ENCODE measurements around the gene FNBP1. TPM values are rescaled to one million over a fixed set of nuclear protein-coding genes. Genes with fewer than 3 reads are reported as not detected.

FNBP1 gene
- total RNA-seq, 1 donor = 41.9 TPM

- DNase-seq (ENCODE audit: low read depth) = peak; percentile 86
- TF ChIP-seq CTCF (IDR thresholded peaks at IDR 0.05; ENCODE audit: insufficient read depth, low read depth, low read length) = no peak
- no peak overlapping the region for H3K4me3 ChIP-seq (ENCODE audit: low read depth, low read length)
Observed at GRCh38 chr9:130073373-130073772, 30.4 kb upstream of the FNBP1 start.

- no peak for TF ChIP-seq CTCF (IDR thresholded peaks at IDR 0.05; ENCODE audit: insufficient read depth, low read depth, low read length)
- no peak overlapping the region for H3K4me3 ChIP-seq (ENCODE audit: low read depth, low read length)
- peak; percentile 14 for DNase-seq (ENCODE audit: low read depth)
Observed at GRCh38 chr9:130072515-130073235, 29.7 kb upstream of the FNBP1 start.

- TF ChIP-seq CTCF (IDR thresholded peaks at IDR 0.05; ENCODE audit: insufficient read depth, low read depth, low read length) = no peak
- H3K4me3 ChIP-seq (ENCODE audit: low read depth, low read length) = no peak overlapping the region
- no peak for DNase-seq (ENCODE audit: low read depth)
Observed at GRCh38 chr9:130069048-130069447, 26.1 kb upstream of the FNBP1 start.

- TF ChIP-seq CTCF (IDR thresholded peaks at IDR 0.05; ENCODE audit: insufficient read depth, low read depth, low read length) = no peak
- no peak overlapping the region for H3K4me3 ChIP-seq (ENCODE audit: low read depth, low read length)
- no peak for DNase-seq (ENCODE audit: low read depth)
Observed at GRCh38 chr9:130064621-130065020, 21.6 kb upstream of the FNBP1 start.

- H3K4me3 ChIP-seq (ENCODE audit: low read depth, low read length) = no peak overlapping the region
- TF ChIP-seq CTCF (IDR thresholded peaks at IDR 0.05; ENCODE audit: insufficient read depth, low read depth, low read length) = no peak
- no peak for DNase-seq (ENCODE audit: low read depth)
Observed at GRCh38 chr9:130062750-130063149, 19.8 kb upstream of the FNBP1 start.

- no peak for DNase-seq (ENCODE audit: low read depth)
- no peak for TF ChIP-seq CTCF (IDR thresholded peaks at IDR 0.05; ENCODE audit: insufficient read depth, low read depth, low read length)
- H3K4me3 ChIP-seq (ENCODE audit: low read depth, low read length) = no peak overlapping the region
Observed at GRCh38 chr9:130060296-130060695, 17.3 kb upstream of the FNBP1 start.

- DNase-seq (ENCODE audit: low read depth) = peak; percentile 56
- H3K4me3 ChIP-seq (ENCODE audit: low read depth, low read length) = no peak overlapping the region
- TF ChIP-seq CTCF (IDR thresholded peaks at IDR 0.05; ENCODE audit: insufficient read depth, low read depth, low read length) = no peak
Observed at GRCh38 chr9:130058887-130059286, 15.9 kb upstream of the FNBP1 start.

All from fibroblast of villous mesenchyme (primary cell).